ENCODE results near the gene AIG1.
"Not testable (repeated sequence)": the region's sequence is repeated elsewhere in the genome, so short reads cannot be mapped to it uniquely, and the experiment has no call there.

The AIG1 gene

GRCh38 chr6:143058987-143059386, 1.7 kb upstream of the AIG1 start:
- DNase-seq (ENCODE audit: low read depth in 2 of 2) = no peak

- DNase-seq (ENCODE audit: low read depth in 2 of 2) = peak in 1 of 2 donors; percentile 13
These were observed 881 bp upstream of the AIG1 start for GRCh38 chr6:143059663-143060353.

GRCh38 chr6:143060354-143060805, 309 bp upstream of the AIG1 start:
- peak; percentile 43 to 58 for DNase-seq (ENCODE audit: low read depth in 2 of 2)

GRCh38 chr6:143061597-143062385, 1.1 kb downstream of the AIG1 start:
- DNase-seq (ENCODE audit: low read depth in 2 of 2) = no peak

- DNase-seq (ENCODE audit: low read depth in 2 of 2) = no peak
These were observed 1.9 kb downstream of the AIG1 start for GRCh38 chr6:143062551-143062950.

- no peak for DNase-seq (ENCODE audit: low read depth in 2 of 2)
These were observed 2.9 kb downstream of the AIG1 start for GRCh38 chr6:143063631-143064030.

GRCh38 chr6:143064271-143064670, 3.6 kb downstream of the AIG1 start:
- no peak for DNase-seq (ENCODE audit: low read depth in 2 of 2)

- DNase-seq (ENCODE audit: low read depth in 2 of 2) = no peak
These were observed 4.4 kb downstream of the AIG1 start for GRCh38 chr6:143064951-143065683.

GRCh38 chr6:143068001-143068400, 7.3 kb downstream of the AIG1 start:
- no peak for DNase-seq (ENCODE audit: low read depth in 2 of 2)

GRCh38 chr6:143074101-143074500, 13.4 kb downstream of the AIG1 start:
- DNase-seq (ENCODE audit: low read depth in 2 of 2) = no peak

- no peak for DNase-seq (ENCODE audit: low read depth in 2 of 2)
These were observed 14.1 kb downstream of the AIG1 start for GRCh38 chr6:143074670-143075318.

- DNase-seq (ENCODE audit: low read depth in 2 of 2) = no peak
These were observed 18.0 kb downstream of the AIG1 start for GRCh38 chr6:143078468-143079324.

- no peak for DNase-seq (ENCODE audit: low read depth in 2 of 2)
These were observed 18.6 kb downstream of the AIG1 start for GRCh38 chr6:143079325-143079640.

- not testable (repeated sequence) for DNase-seq (ENCODE audit: low read depth in 2 of 2)
These were observed 21.6 kb downstream of the AIG1 start for GRCh38 chr6:143082274-143082673.

- DNase-seq (ENCODE audit: low read depth in 2 of 2) = not testable (repeated sequence)
These were observed 23.3 kb downstream of the AIG1 start for GRCh38 chr6:143084019-143084418.

- DNase-seq (ENCODE audit: low read depth in 2 of 2) = not testable (repeated sequence)
These were observed 26.6 kb downstream of the AIG1 start for GRCh38 chr6:143087335-143087734.

GRCh38 chr6:143087856-143088255, 27.2 kb downstream of the AIG1 start:
- no peak for DNase-seq (ENCODE audit: low read depth in 2 of 2)

GRCh38 chr6:143090314-143091044, 29.8 kb downstream of the AIG1 start:
- DNase-seq (ENCODE audit: low read depth in 2 of 2) = no peak

- no peak for DNase-seq (ENCODE audit: low read depth in 2 of 2)
These were observed 32.1 kb downstream of the AIG1 start for GRCh38 chr6:143092768-143093167.

- DNase-seq (ENCODE audit: low read depth in 2 of 2) = no peak
These were observed 32.6 kb downstream of the AIG1 start for GRCh38 chr6:143093290-143093689.

Data from activated CD8-positive, alpha-beta memory T cell treated with anti-CD3 and anti-CD28 coated beads for 4 hours (primary cell).